ACC112 (cell line): Measurements from ENCODE around the gene LARGE1.

Experiments used
- H2AFZ ChIP-seq: fragments of 200-600 bp; sonication (generic); one replicate; pipeline ENCODE4 v1.6.0; 2017; ENCODE audit warnings: antibody characterized with exemption, low read length; ENCODE audit not compliant: unreplicated experiment
- H3K27ac ChIP-seq: fragments of 200-600 bp; sonication (generic); 2 replicates; pipeline ENCODE4 v1.5.1; 2014; ENCODE audit warnings: low read depth, mild to moderate bottlenecking, antibody characterized with exemption, low read length, moderate library complexity
- H3K27me3 ChIP-seq: fragments of 200-600 bp; sonication (generic); 2 replicates; pipeline ENCODE4 v1.6.1; 2014; ENCODE audit warnings: mild to moderate bottlenecking, antibody characterized with exemption, low read length, moderate library complexity, mixed read lengths; ENCODE audit not compliant: insufficient read depth
- H3K36me3 ChIP-seq: fragments of 200-600 bp; sonication (generic); 2 replicates; pipeline ENCODE4 v1.6.1; 2016; ENCODE audit warnings: mild to moderate bottlenecking, antibody characterized with exemption, low read length, moderate library complexity, mixed read lengths; ENCODE audit not compliant: insufficient read depth
- H3K4me1 ChIP-seq: fragments of 200-600 bp; sonication (generic); one replicate; pipeline ENCODE4 v1.6.1; 2016; ENCODE audit warnings: low read length, mixed read lengths; ENCODE audit not compliant: insufficient read depth, unreplicated experiment, control insufficient read depth
- H3K4me3 ChIP-seq: fragments of 200-600 bp; sonication (generic); 2 replicates; pipeline ENCODE4 v1.5.1; 2014; ENCODE audit warnings: mild to moderate bottlenecking, low read depth, low read length
- H3K79me2 ChIP-seq: fragments of 200-600 bp; sonication (generic); one replicate; pipeline ENCODE4 v1.6.0; 2016; ENCODE audit warnings: low read length; ENCODE audit not compliant: control insufficient read depth, unreplicated experiment, insufficient read depth

Gene LARGE1

GRCh38 chr22:33400891-33401290, 519.4 kb downstream of the LARGE1 start:
- Histone ChIP-seq H3K27me3 (no peaks in the 10 kb centered on the region), H3K4me1 (no peaks in the 10 kb centered on the region), H3K79me2 (no peaks in the 10 kb centered on the region), H3K4me3 (no peak overlapping the region), H3K27ac (no peak overlapping the region), H3K36me3 (no peaks in the 10 kb centered on the region), H2AFZ (no peak overlapping the region)

- no peak overlapping the region for H3K4me3 ChIP-seq
- no peaks in the 10 kb centered on the region for H3K27me3 ChIP-seq
- H3K79me2 ChIP-seq: no peaks in the 10 kb centered on the region
- H2AFZ ChIP-seq: no peak overlapping the region
- no peak overlapping the region for H3K27ac ChIP-seq
- no peaks in the 10 kb centered on the region for H3K4me1 ChIP-seq
- no peaks in the 10 kb centered on the region for H3K36me3 ChIP-seq
These were observed 520.0 kb downstream of the LARGE1 start for GRCh38 chr22:33400061-33400840.

DNA sequence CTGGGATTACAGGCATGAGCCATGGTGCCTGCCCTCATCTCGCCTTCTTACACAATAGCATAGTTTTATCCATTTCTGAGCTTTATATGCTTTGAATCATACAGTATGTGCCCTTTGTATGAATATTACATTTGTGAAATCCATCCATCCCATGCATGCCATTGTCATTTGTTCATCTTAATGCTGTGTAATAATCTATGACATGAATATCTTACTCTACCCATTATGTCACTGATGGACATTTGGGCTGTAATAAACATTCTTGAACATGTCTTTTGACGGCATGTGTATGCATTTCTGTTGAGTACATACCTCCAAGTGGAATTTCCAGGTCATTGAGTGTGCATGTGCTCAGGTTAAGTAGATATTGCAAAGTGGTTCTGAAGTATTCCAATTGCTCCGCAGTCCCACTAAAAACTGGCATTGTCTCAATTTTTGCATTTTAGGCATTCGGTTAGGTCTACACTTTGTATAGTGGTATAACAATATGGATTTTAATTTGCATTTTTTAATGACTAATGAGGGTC, 522.8 kb downstream of the LARGE1 start:
- Histone ChIP-seq H2AFZ (no peak overlapping the region), H3K27ac (no peak overlapping the region), H3K79me2 (no peaks in the 10 kb centered on the region), H3K36me3 (no peaks in the 10 kb centered on the region), H3K4me3 (no peak overlapping the region), H3K27me3 (no peaks in the 10 kb centered on the region), H3K4me1 (no peaks in the 10 kb centered on the region)

- Histone ChIP-seq H3K79me2 (no peaks in the 10 kb centered on the region), H3K36me3 (no peaks in the 10 kb centered on the region), H3K4me1 (no peaks in the 10 kb centered on the region), H2AFZ (no peak overlapping the region), H3K27me3 (no peaks in the 10 kb centered on the region), H3K27ac (no peak overlapping the region), H3K4me3 (no peak overlapping the region)
These were observed 526.8 kb downstream of the LARGE1 start for GRCh38 chr22:33393432-33393831.

DNA sequence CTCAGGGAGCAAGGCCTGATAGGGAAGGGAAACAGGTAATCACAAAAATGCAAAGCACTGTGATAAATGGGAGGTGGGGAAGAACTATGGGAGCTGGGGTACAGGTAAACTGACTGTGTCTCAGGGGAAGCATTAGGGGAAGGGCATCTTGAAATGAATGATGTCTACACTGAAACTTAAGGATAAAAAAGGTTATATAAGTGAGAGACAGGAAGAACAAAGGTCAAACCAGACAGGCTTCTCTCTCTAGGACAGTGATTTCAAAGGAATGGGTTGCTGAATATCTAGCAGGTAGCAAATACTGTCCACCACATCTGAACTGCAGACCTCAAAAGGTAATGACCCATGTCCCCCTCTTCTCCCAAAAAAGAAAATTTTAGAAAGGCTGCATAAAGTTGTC, 529.0 kb downstream of the LARGE1 start:
- Histone ChIP-seq H3K27me3 (no peaks in the 10 kb centered on the region), H3K27ac (no peak overlapping the region), H3K4me1 (no peaks in the 10 kb centered on the region), H3K4me3 (no peak overlapping the region), H2AFZ (no peak overlapping the region), H3K36me3 (no peaks in the 10 kb centered on the region), H3K79me2 (no peaks in the 10 kb centered on the region)

DNA sequence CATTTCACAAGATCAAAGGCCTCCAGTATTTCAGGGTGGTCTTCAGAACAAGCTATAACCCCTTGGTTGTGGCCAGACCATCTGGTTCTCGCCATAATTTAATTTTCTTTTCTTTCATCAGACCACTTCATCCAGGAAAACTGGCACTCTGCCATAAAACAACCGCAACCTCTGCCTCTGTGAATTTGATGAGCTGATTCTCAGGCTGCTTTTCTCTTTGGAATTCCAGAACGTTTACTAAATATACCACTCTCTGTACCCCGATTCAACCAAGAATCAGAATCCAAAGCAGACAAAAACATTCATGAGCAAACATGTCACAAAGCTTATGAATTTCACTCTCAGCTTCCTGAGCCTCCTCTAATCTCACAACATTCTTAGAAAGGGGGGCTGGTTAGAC, 530.3 kb downstream of the LARGE1 start:
- Histone ChIP-seq H3K36me3 (no peaks in the 10 kb centered on the region), H3K27ac (no peak overlapping the region), H3K4me1 (no peaks in the 10 kb centered on the region), H3K27me3 (no peaks in the 10 kb centered on the region), H3K79me2 (no peaks in the 10 kb centered on the region), H2AFZ (no peak overlapping the region), H3K4me3 (no peak overlapping the region)

DNA sequence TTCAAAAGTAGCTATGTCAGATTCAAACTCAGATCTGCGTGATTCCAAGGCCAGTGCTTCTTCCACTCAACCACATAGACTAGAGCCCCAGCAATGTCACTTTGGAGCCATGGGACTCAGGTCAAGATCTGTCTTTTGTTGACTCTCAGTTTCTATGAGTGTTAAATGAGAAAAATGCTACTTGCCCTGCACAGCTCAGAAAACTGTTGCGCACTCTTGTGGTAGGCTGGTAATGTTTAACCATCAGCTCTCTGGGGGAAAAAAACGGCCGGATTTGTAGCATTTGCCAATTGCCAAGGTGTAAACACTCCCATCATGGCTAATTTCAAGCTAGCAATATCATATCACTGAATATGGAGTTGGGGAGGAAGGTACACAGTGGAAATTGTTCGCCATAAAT, 534.0 kb downstream of the LARGE1 start:
- Histone ChIP-seq H3K79me2 (no peaks in the 10 kb centered on the region), H3K36me3 (no peaks in the 10 kb centered on the region), H3K27me3 (no peaks in the 10 kb centered on the region), H3K27ac (no peak overlapping the region), H3K4me1 (no peaks in the 10 kb centered on the region), H3K4me3 (no peak overlapping the region), H2AFZ (no peak overlapping the region)

- H3K4me1 ChIP-seq: no peaks in the 10 kb centered on the region
These were observed 534.7 kb downstream of the LARGE1 start for GRCh38 chr22:33385611-33386010.

GRCh38 chr22:33382436-33382835, 537.8 kb downstream of the LARGE1 start:
- Histone ChIP-seq H3K27me3 (no peaks in the 10 kb centered on the region), H2AFZ (no peak overlapping the region), H3K79me2 (no peaks in the 10 kb centered on the region), H3K4me3 (no peak overlapping the region), H3K27ac (no peak overlapping the region), H3K4me1 (no peaks in the 10 kb centered on the region), H3K36me3 (no peaks in the 10 kb centered on the region)

More at GRCh38 chr22:33385611-33386010, 534.7 kb downstream of the LARGE1 start:
- H3K4me3 ChIP-seq: no peak overlapping the region
- no peak overlapping the region for H3K27ac ChIP-seq
- no peaks in the 10 kb centered on the region for H3K79me2 ChIP-seq
- no peak overlapping the region for H2AFZ ChIP-seq
- no peaks in the 10 kb centered on the region for H3K36me3 ChIP-seq
- H3K27me3 ChIP-seq: no peaks in the 10 kb centered on the region

DNA sequence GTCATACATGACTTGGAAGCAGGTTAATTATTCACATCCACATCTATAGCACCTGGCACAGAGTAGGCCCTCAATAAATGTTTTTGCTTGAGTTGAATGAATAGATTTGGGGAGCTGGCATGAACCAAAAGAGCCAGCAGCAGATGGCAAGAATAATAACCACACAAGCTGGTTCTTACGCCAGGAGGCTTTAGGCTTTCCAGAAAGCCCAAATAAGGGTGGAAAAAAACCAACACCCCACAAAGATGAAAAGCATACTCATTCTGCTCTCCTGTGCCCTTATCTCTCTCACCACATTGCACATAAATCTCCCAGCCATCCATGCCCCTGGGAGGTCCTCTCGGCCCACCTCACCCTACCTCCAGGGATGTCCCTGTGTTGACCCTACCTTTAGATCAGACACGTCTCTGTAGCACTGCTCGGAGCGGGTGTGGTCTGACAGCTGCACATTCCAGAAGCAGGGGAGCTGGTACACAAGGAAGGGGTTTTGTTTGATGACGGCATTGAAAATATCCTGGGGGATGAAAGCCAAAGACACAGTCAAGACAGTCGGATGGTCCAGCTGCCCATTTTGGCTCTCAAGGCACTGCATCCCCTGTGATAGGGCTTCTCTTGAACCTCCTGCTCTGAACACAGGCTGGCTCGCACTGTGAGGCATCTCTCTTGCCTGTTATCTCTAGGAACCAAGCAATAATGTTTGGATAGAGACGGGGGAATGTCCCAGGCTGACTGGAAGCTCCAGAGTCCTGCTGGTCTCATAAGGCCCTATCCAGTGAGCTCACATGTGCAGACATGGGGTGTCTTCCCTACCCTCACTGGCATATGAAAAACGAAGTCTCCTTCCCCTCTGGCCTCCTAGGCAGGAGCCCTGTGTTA, 538.5 kb downstream of the LARGE1 start:
- H3K4me1 ChIP-seq: no peaks in the 10 kb centered on the region
- no peak overlapping the region for H3K27ac ChIP-seq
- H3K79me2 ChIP-seq: no peaks in the 10 kb centered on the region
- no peak overlapping the region for H3K4me3 ChIP-seq
- H2AFZ ChIP-seq: no peak overlapping the region
- H3K27me3 ChIP-seq: no peaks in the 10 kb centered on the region
- no peaks in the 10 kb centered on the region for H3K36me3 ChIP-seq
